TTC549 (cell line): Measurements from ENCODE around the gene AKAP7.

ENCODE experiments used
- FAIRE-seq: peaks from 2 replicates; lab custom pipeline; 2012; peaks lifted over from hg19 to GRCh38; lab: Jason Lieb, UNC

The AKAP7 gene

GRCh38 chr6:131134220-131134979 is 867 bp upstream of the AKAP7 start:
- no peak for FAIRE-seq

GRCh38 chr6:131134980-131135243 is 355 bp upstream of the AKAP7 start:
- FAIRE-seq = no peak

- FAIRE-seq = no peak
Observed at GRCh38 chr6:131136021-131136786, 937 bp downstream of the AKAP7 start.

- no peak for FAIRE-seq
Observed at GRCh38 chr6:131139599-131139998, 4.3 kb downstream of the AKAP7 start.

- no peak for FAIRE-seq
Observed at GRCh38 chr6:131143319-131143718, 8.1 kb downstream of the AKAP7 start.

GRCh38 chr6:131146865-131147264 is 11.6 kb downstream of the AKAP7 start:
- FAIRE-seq = no peak

GRCh38 chr6:131156411-131156810 is 21.1 kb downstream of the AKAP7 start:
- no peak for FAIRE-seq

GRCh38 chr6:131159578-131159977 is 24.3 kb downstream of the AKAP7 start:
- FAIRE-seq = no peak

GRCh38 chr6:131160254-131160758 is 25.0 kb downstream of the AKAP7 start:
- FAIRE-seq = no peak

GRCh38 chr6:131161987-131162386 is 26.7 kb downstream of the AKAP7 start:
- no peak for FAIRE-seq

- no peak for FAIRE-seq
Observed at GRCh38 chr6:131163886-131164285, 28.6 kb downstream of the AKAP7 start.

- no peak for FAIRE-seq
Observed at GRCh38 chr6:131164506-131164905, 29.2 kb downstream of the AKAP7 start.

GRCh38 chr6:131167773-131168172 is 32.5 kb downstream of the AKAP7 start:
- FAIRE-seq = peak; percentile 70

GRCh38 chr6:131169613-131170012 is 34.3 kb downstream of the AKAP7 start:
- no peak for FAIRE-seq

GRCh38 chr6:131172222-131172621 is 37.0 kb downstream of the AKAP7 start:
- no peak for FAIRE-seq

- no peak for FAIRE-seq
Observed at GRCh38 chr6:131173680-131174079, 38.4 kb downstream of the AKAP7 start.

GRCh38 chr6:131175564-131175963 is 40.3 kb downstream of the AKAP7 start:
- FAIRE-seq = no peak

- FAIRE-seq = no peak
Observed at GRCh38 chr6:131177996-131178395, 42.7 kb downstream of the AKAP7 start.

GRCh38 chr6:131182991-131183425 is 47.7 kb downstream of the AKAP7 start:
- peak; percentile 69 for FAIRE-seq

GRCh38 chr6:131183427-131184095 is 48.3 kb downstream of the AKAP7 start:
- FAIRE-seq = no peak

- FAIRE-seq = no peak
Observed at GRCh38 chr6:131191590-131191989, 56.3 kb downstream of the AKAP7 start.

- no peak for FAIRE-seq
Observed at GRCh38 chr6:131197716-131198115, 62.4 kb downstream of the AKAP7 start.
